ENCODE measurements around the gene ELMO3.

Gene ELMO3

DNA sequence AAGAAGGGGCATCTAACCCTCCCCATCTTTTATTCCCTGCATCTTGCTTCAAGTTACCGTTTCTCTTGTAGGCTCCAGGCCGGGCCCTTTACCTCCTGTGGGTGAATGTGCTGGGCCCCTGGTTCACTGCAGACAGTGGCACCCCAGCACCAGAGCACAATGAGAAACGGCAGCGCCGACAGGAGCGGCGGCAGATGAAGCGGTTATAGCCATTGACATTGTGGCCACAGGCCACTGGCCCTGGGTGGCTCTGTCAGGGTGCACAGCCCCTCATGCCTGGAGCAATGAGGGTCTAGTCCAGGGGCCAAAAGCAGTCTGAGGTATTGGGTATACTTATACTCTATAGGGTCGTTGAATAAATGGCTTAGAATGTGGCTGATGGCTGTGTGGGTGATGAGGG lies 30.0 kb downstream of the ELMO3 start:
- Histone ChIP-seq H3K4me1 (ENCODE audit: control insufficient read depth, low read depth, low read length) (peaks cover 2% of the 10 kb centered on the region), H3K18ac (ENCODE audit: low read length) (no peak overlapping the region), H3K9ac (ENCODE audit: low read length) (no peak overlapping the region), H3K27me3 (ENCODE audit: insufficient read depth, low read length, poor library complexity) (no peaks in the 10 kb centered on the region), H3K27ac (ENCODE audit: low read depth, low read length) (no peak overlapping the region), H2BK15ac (replicated peaks; ENCODE audit: low read depth) (no peak overlapping the region), H3K4me2 (ENCODE audit: low read length) (no peak overlapping the region), H2BK120ac (ENCODE audit: low read depth, low read length) (no peak overlapping the region), H3K4me3 (ENCODE audit: low read length) (no peak overlapping the region), H3K4ac (ENCODE audit: low read depth, low read length) (no peak overlapping the region), H2AK5ac (ENCODE audit: low read length) (no peak overlapping the region), H3K23ac (ENCODE audit: low read length) (no peak overlapping the region), H3K36me3 (ENCODE audit: control insufficient read depth, insufficient read depth, low read length) (peaks cover 21% of the 10 kb centered on the region), H3K79me2 (ENCODE audit: control insufficient read depth, insufficient read depth, low read length) (peaks cover 13% of the 10 kb centered on the region), H3K56ac (ENCODE audit: low read length) (no peak overlapping the region), H4K8ac (ENCODE audit: low read depth, low read length) (no peak overlapping the region), H2BK5ac (ENCODE audit: low read length) (no peak overlapping the region), H3K79me1 (ENCODE audit: low read length) (peaks cover 15% of the 10 kb centered on the region), H4K5ac (ENCODE audit: low read length) (no peak overlapping the region)
- no peak for DNase-seq
- WGBS (ENCODE audit: extremely low coverage, insufficient coverage, low lambda C conversion rate): no CpG with 5 or more reads among the region's 9 CpGs

DNA sequence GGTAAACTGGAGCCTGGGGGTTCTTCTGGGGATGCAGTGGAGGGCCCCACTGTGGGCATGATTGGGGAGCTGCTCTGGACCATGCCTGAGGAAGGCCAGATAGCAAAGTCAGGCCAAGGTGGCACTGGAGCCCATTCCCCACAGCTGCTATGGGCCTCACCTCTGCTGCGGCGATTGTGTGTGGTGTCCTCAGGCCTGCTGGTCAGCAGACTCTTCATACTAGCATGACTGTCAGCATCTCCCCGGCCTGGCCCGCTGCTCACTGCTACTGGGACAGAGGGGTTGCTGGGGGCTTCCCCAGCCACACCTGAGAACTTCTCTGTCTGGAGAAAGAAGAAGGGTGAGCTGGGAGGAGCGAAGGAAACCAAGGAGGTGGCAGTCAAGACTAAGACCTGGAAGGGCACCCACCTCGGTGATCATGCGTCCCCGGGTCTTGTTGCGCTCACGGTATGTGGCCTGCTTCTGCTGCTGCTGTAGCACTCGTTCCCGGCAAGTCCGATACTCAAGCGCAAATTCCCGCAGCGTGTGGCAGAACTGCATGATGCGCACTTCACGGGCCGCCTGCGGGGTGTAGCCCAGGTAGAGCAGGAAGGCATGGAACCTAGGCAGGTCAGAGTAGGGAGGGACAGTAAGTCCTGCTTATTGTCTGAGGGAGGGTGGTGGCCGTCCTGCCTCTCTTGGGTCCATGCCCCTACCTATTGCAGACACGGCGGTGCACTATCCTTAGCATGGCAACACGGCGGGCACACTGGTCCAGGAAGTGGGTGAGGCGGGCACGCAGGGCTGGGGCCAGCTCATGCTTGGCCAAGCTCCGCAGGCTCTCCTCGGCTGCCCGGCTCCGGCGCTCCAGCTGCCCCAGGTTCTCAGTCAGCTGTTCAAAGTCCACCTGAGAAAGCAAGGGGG lies 31.2 kb downstream of the ELMO3 start:
- Histone ChIP-seq H2BK120ac (ENCODE audit: low read depth, low read length) (no peak overlapping the region), H2BK15ac (replicated peaks; ENCODE audit: low read depth) (no peak overlapping the region), H3K23ac (ENCODE audit: low read length) (no peak overlapping the region), H3K4me2 (ENCODE audit: low read length) (no peak overlapping the region), H3K56ac (ENCODE audit: low read length) (no peak overlapping the region), H4K5ac (ENCODE audit: low read length) (no peak overlapping the region), H3K27ac (ENCODE audit: low read depth, low read length) (no peak overlapping the region), H3K36me3 (ENCODE audit: control insufficient read depth, insufficient read depth, low read length) (peaks cover 21% of the 10 kb centered on the region), H3K4me1 (ENCODE audit: control insufficient read depth, low read depth, low read length) (no peaks in the 10 kb centered on the region), H3K79me2 (ENCODE audit: control insufficient read depth, insufficient read depth, low read length) (peaks cover 13% of the 10 kb centered on the region), H3K4ac (ENCODE audit: low read depth, low read length) (no peak overlapping the region), H3K18ac (ENCODE audit: low read length) (no peak overlapping the region), H2BK5ac (ENCODE audit: low read length) (no peak overlapping the region), H4K8ac (ENCODE audit: low read depth, low read length) (no peak overlapping the region), H2AK5ac (ENCODE audit: low read length) (no peak overlapping the region), H3K9ac (ENCODE audit: low read length) (no peak overlapping the region), H3K27me3 (ENCODE audit: insufficient read depth, low read length, poor library complexity) (no peaks in the 10 kb centered on the region), H3K4me3 (ENCODE audit: low read length) (no peak overlapping the region), H3K79me1 (ENCODE audit: low read length) (peaks cover 15% of the 10 kb centered on the region)
- DNase-seq: no peak
- no CpG with 5 or more reads among the region's 32 CpGs for WGBS (ENCODE audit: extremely low coverage, insufficient coverage, low lambda C conversion rate)

DNA sequence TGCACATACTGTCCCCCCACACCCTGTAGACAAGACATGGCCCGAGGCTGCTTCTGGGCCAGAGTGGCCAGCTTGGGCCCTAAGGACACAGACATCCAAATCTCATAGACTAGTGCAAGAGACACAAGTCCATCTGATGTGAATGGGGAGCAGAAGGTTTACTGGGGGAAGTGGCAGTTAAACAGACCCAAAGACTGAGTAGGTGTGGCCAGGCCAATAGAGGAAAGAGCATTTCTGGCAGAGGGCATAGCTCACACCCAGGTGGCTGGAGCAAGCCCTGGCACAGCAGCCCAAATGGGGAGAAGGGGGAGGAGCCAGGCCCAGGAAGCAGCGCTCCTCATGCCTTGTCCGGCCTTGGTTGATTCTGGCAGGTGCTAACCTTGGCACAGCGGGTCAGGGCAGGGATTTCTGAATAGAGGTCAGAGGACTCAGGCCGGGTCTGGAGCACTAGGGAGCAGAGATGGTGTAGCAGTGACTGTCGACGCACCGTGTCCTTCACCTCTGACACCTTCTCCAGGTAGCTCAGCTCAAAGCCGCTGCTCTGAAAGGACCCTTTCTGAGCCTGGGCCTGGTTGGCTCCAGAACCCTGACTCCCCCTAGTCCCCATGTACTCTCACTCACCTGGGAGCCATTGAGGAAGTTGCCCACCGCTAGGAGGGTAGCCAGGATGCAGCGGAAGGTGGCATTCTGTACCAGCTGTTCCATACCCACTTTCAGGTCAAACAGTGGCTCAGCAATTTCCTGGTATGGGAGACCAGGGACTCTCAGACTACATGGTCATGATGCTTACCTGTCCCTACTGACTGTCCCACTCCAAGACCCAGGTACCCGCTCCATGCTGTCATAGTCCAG lies 32.1 kb downstream of the ELMO3 start:
- no peaks in the 10 kb centered on the region for H3K27me3 ChIP-seq (ENCODE audit: insufficient read depth, low read length, poor library complexity)
- no peak overlapping the region for H3K4me2 ChIP-seq (ENCODE audit: low read length)
- no peak overlapping the region for H2AK5ac ChIP-seq (ENCODE audit: low read length)
- H3K23ac ChIP-seq (ENCODE audit: low read length): no peak overlapping the region
- H3K79me1 ChIP-seq (ENCODE audit: low read length): peaks cover 15% of the 10 kb centered on the region
- no peak overlapping the region for H2BK120ac ChIP-seq (ENCODE audit: low read depth, low read length)
- H3K56ac ChIP-seq (ENCODE audit: low read length): no peak overlapping the region
- no peaks in the 10 kb centered on the region for H3K4me1 ChIP-seq (ENCODE audit: control insufficient read depth, low read depth, low read length)
- H2BK5ac ChIP-seq (ENCODE audit: low read length): no peak overlapping the region
- no peak overlapping the region for H3K4ac ChIP-seq (ENCODE audit: low read depth, low read length)
- H3K27ac ChIP-seq (ENCODE audit: low read depth, low read length): no peak overlapping the region
- no peak overlapping the region for H3K9ac ChIP-seq (ENCODE audit: low read length)
- no peak overlapping the region for H3K18ac ChIP-seq (ENCODE audit: low read length)
- H3K36me3 ChIP-seq (ENCODE audit: control insufficient read depth, insufficient read depth, low read length): peaks cover 26% of the 10 kb centered on the region
- WGBS (ENCODE audit: extremely low coverage, insufficient coverage, low lambda C conversion rate): no CpG with 5 or more reads among the region's 12 CpGs
- H4K8ac ChIP-seq (ENCODE audit: low read depth, low read length): no peak overlapping the region
- no peak overlapping the region for H4K5ac ChIP-seq (ENCODE audit: low read length)
- no peak overlapping the region for H3K4me3 ChIP-seq (ENCODE audit: low read length)
- DNase-seq: no peak
- H3K79me2 ChIP-seq (ENCODE audit: control insufficient read depth, insufficient read depth, low read length): peaks cover 13% of the 10 kb centered on the region
- H2BK15ac ChIP-seq (replicated peaks; ENCODE audit: low read depth): no peak overlapping the region

GRCh38 chr16:67233596-67233995 lies 34.7 kb downstream of the ELMO3 start:
- no CpG with 5 or more reads among the region's 7 CpGs for WGBS (ENCODE audit: extremely low coverage, insufficient coverage, low lambda C conversion rate)

GRCh38 chr16:67234180-67234597 lies 35.3 kb downstream of the ELMO3 start:
- Histone ChIP-seq H2BK5ac (ENCODE audit: low read length) (no peak overlapping the region), H3K4me1 (ENCODE audit: control insufficient read depth, low read depth, low read length) (no peaks in the 10 kb centered on the region), H3K27ac (ENCODE audit: low read depth, low read length) (no peak overlapping the region), H3K4me3 (ENCODE audit: low read length) (no peak overlapping the region), H3K36me3 (ENCODE audit: control insufficient read depth, insufficient read depth, low read length) (peaks cover 27% of the 10 kb centered on the region), H4K8ac (ENCODE audit: low read depth, low read length) (no peak overlapping the region), H3K27me3 (ENCODE audit: insufficient read depth, low read length, poor library complexity) (no peaks in the 10 kb centered on the region), H2AK5ac (ENCODE audit: low read length) (no peak overlapping the region), H3K23ac (ENCODE audit: low read length) (no peak overlapping the region), H3K4me2 (ENCODE audit: low read length) (no peak overlapping the region), H3K56ac (ENCODE audit: low read length) (no peak overlapping the region), H3K18ac (ENCODE audit: low read length) (no peak overlapping the region), H2BK15ac (replicated peaks; ENCODE audit: low read depth) (no peak overlapping the region), H3K9ac (ENCODE audit: low read length) (no peak overlapping the region), H3K79me1 (ENCODE audit: low read length) (no peaks in the 10 kb centered on the region), H4K5ac (ENCODE audit: low read length) (no peak overlapping the region), H2BK120ac (ENCODE audit: low read depth, low read length) (no peak overlapping the region), H3K4ac (ENCODE audit: low read depth, low read length) (no peak overlapping the region), H3K79me2 (ENCODE audit: control insufficient read depth, insufficient read depth, low read length) (no peaks in the 10 kb centered on the region)
- no CpG with 5 or more reads among the region's 10 CpGs for WGBS (ENCODE audit: extremely low coverage, insufficient coverage, low lambda C conversion rate)
- no peak for DNase-seq

More at GRCh38 chr16:67233596-67233995, 34.7 kb downstream of the ELMO3 start:
- H3K79me2 ChIP-seq (ENCODE audit: control insufficient read depth, insufficient read depth, low read length): no peaks in the 10 kb centered on the region
- no peak overlapping the region for H2BK120ac ChIP-seq (ENCODE audit: low read depth, low read length)
- H3K79me1 ChIP-seq (ENCODE audit: low read length): no peaks in the 10 kb centered on the region
- no peak for DNase-seq
- H2BK5ac ChIP-seq (ENCODE audit: low read length): no peak overlapping the region
- no peak overlapping the region for H2BK15ac ChIP-seq (replicated peaks; ENCODE audit: low read depth)
- H3K4me2 ChIP-seq (ENCODE audit: low read length): no peak overlapping the region
- no peaks in the 10 kb centered on the region for H3K4me1 ChIP-seq (ENCODE audit: control insufficient read depth, low read depth, low read length)
- no peak overlapping the region for H2AK5ac ChIP-seq (ENCODE audit: low read length)
- no peak overlapping the region for H3K18ac ChIP-seq (ENCODE audit: low read length)
- no peak overlapping the region for H3K23ac ChIP-seq (ENCODE audit: low read length)
- H4K5ac ChIP-seq (ENCODE audit: low read length): no peak overlapping the region
- no peak overlapping the region for H3K27ac ChIP-seq (ENCODE audit: low read depth, low read length)
- H3K27me3 ChIP-seq (ENCODE audit: insufficient read depth, low read length, poor library complexity): no peaks in the 10 kb centered on the region
- H3K4me3 ChIP-seq (ENCODE audit: low read length): no peak overlapping the region
- no peak overlapping the region for H3K56ac ChIP-seq (ENCODE audit: low read length)
- no peak overlapping the region for H3K9ac ChIP-seq (ENCODE audit: low read length)
- H3K36me3 ChIP-seq (ENCODE audit: control insufficient read depth, insufficient read depth, low read length): peaks cover 27% of the 10 kb centered on the region
- no peak overlapping the region for H4K8ac ChIP-seq (ENCODE audit: low read depth, low read length)
- H3K4ac ChIP-seq (ENCODE audit: low read depth, low read length): no peak overlapping the region
